ENCODE results near the gene TMEM198.

DNA sequence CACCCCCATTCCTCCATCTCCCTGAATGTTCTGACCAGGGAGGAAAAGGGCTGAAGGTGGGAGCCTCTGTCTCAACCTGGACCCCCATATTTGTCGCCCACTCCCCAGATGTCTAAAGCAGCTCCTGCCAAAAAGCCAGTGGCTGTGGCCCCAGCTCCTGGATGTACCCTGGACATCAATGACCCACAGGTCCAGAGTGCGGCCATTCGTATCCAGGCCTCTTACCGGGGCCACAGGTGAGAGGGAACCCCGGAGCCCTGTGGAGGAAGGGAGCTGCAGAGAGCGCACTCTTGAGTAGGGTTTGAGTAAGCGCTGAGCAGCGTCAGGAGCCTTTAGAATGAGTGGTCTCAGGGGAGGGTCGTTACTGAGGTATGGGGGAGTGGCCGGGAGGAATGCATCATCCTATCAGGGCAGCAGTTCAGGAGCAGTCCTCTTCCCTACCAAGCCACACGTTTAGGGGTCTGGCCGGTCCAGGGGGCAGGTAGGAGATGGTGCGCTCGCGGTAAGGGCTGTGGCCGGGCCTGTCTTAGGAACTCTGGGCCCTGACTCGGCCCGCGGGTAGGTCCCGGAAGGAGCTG is 47.5 kb upstream of the TMEM198 start:
- TF ChIP-seq GATA2 (IDR thresholded peaks at IDR 0.05; ENCODE audit: low read depth, low read length) (no peak), GATA3 (IDR thresholded peaks at IDR 0.05; ENCODE audit: low read depth, low read length) (no peak)
